ENCODE measurements around the gene BBS4.
"Not testable (repeated sequence)": the region's sequence is repeated elsewhere in the genome, so short reads cannot be mapped to it uniquely, and the experiment has no call there.

BBS4 gene

DNA sequence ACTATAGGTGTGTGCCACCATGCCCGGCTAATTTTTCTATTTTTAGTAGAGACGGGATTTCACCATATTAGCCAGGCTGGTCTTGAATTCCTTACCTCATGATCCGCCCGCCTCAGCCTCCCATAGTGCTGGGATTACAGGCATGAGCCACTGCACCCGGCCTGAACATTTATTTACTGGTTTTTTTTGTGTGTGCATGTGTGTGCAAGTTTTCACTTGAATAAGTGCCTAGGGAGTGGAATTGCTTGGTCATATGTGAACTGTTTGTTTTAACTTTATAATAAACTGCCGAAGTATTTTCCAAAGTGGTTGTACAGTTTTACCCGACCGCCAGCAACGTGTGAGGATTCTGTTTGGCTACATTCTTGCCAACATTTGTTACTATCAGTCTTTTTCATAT, 14.1 kb downstream of the BBS4 start:
- no peak for DNase-seq (ENCODE audit: low read depth)

DNA sequence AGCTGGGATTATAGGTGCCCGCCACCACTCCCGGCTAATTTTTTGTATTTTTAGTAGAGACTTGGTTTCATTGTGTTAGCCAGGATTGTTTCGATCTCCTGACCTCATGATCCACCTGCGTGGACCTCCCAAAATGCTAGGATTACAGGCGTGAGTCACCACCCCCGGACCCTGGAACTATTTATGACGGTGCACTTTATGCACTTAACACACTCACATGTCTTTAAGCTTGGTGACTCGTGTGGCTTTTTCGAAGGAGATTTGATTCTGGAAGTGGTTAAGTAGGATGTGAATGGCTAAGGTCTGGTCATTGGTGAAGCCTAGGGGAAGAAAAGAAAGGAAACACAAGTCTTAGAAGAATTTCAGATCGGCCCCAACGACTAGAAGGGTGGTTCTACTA, 20.3 kb downstream of the BBS4 start:
- no peak for DNase-seq (ENCODE audit: low read depth)

DNA sequence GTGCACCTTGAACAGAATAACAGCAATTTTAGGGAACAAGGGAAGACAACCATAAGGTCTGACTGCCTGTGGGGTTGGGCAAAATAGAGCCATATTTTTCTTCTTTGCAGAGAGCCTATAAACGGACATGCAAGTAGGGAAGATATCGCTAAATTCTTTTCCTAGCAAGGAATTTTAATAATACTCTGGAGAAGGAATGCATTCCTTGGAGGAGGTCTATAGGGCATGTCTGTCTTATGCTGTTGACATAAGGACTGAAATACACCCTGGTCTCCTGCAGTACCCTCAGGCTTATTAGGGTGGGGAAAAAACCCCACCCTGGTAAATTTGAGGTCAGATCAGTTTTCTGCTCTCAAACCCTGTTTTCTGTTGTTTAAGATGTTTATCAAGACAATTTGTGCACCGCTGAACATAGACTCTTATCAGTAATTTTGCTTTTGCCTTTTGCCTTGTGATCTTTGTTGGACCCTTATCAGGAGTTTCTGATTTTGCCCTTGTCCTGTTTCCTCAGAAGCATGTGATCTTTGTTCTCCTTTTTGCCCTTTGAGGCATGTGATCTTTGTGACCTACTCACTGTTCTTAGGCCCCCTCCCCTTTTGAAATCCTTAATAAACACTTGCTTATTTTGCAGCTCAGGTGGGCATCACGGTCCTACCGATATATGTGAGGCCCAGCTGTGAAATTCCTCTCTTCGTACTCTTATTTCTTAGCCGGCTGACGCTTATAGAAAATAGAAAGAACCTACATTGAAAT, 22.7 kb downstream of the BBS4 start:
- DNase-seq (ENCODE audit: low read depth) = not testable (repeated sequence)

DNA sequence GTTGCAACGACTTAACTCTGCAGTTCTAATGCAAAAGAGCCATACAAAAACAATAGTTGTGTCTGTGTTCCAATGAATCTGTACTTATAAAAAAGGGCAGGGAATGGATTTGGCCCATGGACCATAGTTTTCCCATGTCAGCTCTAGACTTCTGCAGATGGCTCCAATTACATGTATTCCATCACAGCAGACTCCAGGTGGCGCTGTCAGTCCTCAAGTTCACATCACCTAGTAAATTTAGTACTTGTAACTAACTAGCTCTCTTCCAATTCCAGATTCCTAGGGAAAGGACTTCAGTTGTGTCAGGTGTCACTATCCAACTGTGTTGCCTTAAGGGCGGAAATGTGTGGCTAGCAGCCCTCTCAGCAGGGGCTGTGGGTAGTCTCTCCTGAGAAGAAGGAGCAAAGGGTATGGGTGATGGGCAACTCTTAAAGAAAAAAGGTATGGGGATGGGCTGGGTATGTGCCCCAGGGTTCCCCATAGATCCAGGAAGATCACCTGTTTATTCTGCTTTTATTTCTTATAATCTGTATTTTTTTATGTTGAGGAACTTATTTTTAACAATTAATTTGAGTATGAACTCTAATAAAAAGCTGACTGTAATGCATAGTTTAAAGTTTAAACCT, 36.2 kb downstream of the BBS4 start:
- peak; percentile 30 for DNase-seq (ENCODE audit: low read depth)

DNA sequence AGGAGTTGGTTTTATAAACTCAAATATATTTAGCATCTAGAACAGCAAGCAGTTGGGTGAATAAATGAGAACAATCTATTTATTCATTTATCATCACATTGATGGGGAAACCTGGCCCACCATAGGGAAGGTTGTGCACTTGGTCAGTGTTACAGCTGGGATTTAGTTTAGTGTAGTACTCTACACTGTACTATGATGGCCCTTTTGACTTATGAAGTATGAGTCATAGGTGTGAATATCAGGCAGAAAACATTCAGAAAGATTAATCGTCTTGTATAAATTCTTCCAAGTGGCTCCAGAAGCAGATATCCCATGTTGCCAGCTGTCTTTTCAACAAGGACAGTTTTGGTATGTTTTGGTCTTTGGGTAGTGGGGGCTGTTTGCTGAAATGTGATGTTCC, 38.0 kb downstream of the BBS4 start:
- DNase-seq (ENCODE audit: low read depth) = no peak

DNA sequence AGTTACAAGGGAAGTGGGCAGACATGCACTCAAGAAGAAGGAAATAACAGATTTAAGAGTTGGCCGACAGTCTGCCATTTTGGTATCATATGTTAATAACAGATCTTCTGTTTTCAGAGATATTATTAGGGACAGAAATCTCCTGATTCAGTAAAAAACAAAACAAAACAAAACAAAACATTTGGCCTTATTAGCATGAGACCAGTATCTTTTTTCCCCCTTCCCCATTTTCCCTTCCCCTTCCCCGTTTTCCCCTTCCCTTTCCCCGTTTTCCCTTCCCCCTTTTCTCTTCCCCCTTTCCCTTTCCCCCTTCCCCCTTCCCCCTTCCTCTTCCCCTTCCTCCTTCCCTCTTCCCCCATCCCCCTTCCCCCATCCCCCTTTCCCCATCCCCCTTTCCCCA, 39.4 kb downstream of the BBS4 start:
- DNase-seq (ENCODE audit: low read depth) = no peak

DNA sequence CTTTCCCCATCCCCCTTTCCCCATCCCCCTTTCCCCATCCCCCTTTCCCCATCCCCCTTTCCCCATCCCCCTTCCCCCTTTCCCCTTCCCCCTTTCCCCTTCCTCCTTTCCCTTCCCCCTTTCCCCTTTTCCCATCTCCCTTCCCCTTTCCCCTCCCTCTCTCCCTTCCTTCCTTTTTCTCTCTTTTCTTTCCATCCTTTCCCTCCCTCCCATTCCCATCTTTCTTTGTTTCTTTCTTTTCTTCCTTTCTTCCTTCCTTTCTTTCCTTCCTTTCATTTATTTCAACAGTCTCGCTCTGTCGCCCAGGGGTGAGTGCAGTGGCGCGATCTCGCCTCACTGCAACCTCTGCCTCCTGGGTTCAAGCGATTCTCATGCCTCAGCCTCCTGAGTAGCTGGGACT, 39.8 kb downstream of the BBS4 start:
- DNase-seq (ENCODE audit: low read depth) = not testable (repeated sequence)

DNA sequence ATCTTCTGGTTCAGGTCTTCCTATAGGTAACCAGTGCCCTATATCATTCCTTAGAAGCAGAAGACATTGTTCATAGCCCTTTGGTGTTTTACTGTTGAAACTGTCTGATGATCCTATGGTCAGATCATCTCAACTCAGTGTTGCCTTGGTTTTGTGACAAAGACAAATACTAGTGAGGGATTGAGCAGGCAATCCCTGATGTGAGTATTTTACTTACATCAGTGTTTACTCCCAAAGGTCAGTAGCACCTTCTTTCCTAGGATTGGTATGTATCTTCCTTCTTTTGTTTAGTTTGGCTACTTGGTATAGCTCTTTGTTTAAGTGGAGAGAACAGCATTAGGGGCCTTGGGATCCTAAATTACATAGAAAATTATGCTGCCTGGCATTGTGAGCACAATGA, 41.1 kb downstream of the BBS4 start:
- no peak for DNase-seq (ENCODE audit: low read depth)

DNA sequence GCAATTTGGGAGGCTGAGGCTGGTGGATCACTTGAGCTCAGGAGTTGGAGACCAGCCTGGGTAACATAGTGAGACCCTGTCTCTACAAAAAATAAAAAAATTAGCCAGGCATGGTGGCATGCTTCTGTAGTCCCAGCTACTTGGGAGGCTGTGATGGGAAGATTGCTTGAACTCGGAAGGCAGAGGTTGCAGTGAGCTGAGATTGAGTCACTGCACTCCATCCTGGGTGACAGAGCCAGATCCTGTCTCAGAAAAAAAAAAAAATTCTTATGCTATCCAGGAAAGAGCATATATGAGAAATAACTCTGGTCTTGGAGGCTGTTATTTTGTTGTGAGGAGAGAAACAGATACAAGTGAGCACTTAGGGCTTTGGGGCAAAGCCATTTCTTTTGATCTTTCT, 42.2 kb downstream of the BBS4 start:
- not testable (repeated sequence) for DNase-seq (ENCODE audit: low read depth)

DNA sequence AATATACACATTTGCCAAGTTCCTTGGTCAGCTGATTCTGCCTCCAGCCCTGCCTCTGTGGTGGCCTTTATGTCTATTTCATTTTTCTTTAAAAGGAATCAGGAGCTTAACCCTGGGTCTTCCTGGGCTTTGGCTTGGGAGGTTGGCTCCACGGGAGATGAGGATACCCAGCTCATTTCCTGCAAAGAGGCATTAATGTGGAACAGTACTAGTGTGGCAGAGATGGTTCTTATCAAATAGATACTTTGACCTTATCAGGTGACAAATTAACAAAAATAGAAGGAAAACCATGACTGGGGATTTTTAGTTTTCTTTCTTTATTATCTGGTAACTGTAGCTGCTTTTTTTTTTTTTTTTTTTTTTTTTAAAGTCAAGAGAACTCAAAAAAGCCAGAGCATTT, 42.8 kb downstream of the BBS4 start:
- DNase-seq (ENCODE audit: low read depth) = no peak

DNA sequence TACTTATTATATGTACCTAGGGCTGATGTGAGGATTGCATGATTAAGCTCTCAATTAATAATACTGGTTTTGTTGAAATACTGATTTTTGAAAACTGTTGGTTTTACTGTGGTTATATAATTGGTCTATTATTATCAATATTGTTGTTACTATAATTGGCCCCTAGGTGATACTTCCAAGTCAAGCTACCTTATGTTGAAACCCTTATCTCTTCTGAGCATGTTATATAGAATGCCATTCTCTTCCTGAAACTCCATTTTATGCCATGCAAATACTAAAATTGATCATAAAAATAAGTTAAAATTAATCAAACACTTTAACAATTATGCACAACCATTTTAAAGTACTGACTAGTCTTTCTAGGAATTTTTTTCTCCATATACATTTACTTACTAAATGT, 46.1 kb downstream of the BBS4 start:
- DNase-seq (ENCODE audit: low read depth) = no peak

DNA sequence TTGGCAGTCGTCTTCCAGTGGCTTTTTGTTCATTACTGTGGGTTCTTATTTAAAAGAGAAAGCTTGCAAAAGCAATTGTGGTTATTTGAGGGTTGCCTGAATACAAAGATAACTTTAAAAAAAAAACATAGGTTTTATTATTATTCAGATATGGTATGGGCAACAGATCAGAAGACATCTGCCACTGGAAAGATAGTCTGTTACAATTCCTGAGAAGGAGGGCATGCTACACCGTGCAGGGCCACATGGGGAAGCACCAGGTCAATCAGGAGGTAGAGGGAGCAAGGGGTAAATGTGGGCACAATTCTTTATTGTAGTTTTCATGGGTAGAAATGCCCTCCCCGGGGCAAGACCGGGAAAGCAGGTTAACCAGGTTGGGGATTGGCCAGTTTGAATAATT, 46.5 kb downstream of the BBS4 start:
- DNase-seq (ENCODE audit: low read depth) = no peak

DNA sequence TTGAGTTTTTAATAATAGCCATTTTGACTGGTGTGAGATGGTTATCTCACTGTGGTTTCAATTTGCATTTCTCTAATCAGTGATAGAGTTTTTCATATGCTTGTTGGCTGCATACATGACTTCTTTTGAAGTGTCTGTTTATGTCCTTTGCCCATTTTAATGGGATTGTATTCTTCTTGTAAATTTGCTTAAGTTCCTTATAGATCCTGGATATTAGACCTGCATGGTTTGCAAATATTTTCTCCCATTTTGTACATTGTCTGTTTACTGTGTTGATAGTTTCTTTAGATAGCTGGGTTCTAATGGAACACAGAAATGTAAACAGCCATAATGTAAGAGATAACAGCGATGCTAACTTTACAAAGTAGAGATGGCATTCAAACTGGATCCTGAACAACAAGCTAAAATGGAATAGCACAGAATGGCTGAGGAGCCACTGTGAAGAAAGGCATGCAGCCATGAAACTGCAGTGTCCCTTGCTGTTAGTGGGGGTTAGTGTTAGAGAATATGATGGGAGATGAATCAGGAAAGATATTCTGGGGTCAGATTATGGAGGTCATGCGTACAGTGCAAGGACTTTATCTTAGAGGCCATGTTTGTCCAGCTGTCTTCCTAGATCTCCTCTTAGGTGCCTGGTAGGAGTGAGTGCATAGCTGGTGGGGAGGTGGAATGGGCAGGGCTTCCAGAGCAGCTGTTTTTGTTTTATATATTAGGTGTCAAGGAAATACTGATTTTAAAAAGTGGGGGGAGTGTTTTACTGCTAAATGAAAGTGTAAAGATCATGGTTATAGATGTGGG, 48.1 kb downstream of the BBS4 start:
- no peak for DNase-seq (ENCODE audit: low read depth)

DNA sequence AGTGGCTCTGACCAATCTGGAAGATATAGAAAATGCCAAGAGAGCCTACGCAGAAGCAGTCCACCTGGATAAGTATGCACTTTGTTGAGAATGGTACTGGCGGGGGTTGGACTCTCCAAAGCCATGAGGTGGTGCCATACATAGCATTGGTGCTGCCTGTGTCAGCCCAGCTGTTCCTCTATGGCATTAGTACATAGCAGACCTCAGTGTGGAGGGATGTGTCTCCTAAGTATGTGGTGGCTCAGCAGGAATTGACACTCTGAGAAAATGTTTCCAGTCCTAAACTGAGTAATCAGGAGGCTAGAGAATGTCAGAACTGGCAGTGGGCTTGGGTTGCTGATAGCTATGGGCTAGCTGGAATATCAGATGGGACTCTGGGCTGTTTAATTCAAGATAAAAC, 49.1 kb downstream of the BBS4 start:
- DNase-seq (ENCODE audit: low read depth) = no peak

DNA sequence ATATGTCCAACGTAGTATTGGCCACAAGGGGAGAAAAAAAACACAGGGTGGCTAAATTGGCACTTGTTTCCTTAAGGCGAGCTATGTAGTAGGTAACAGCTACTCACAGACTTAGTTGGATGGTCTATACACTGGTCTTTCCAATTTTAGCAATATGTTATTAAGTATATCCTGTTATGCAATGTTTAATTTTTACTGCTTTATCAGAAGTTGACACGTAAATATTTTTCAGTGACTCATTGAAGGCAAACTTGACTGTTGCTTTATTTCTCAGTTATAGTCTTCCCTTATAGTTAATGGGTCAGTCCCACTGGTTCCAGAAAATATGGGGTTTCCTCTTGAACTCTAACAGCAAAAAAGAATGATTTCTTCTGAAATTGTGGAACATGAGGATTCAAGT, 51.1 kb downstream of the BBS4 start:
- no peak for DNase-seq (ENCODE audit: low read depth)

DNA sequence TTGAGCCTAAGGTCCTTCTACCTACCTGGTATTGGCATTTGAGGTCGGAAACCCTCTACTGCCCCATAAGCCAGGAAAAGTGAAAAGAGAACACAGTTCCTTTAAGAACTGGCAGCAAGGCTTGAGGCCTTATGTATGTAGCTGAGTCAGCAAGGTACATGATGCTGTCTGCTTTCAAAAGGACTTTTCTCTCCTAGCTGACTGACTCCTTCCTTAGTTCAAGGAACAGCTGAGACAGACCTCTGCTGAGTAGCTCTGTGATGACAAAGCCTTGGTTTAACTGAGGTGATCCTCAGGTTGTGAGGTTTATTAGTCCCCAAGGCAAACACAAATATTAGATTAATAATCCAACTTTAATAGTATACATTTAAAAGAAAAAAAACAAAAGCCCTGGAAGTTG, 51.7 kb downstream of the BBS4 start:
- no peak for DNase-seq (ENCODE audit: low read depth)

DNA sequence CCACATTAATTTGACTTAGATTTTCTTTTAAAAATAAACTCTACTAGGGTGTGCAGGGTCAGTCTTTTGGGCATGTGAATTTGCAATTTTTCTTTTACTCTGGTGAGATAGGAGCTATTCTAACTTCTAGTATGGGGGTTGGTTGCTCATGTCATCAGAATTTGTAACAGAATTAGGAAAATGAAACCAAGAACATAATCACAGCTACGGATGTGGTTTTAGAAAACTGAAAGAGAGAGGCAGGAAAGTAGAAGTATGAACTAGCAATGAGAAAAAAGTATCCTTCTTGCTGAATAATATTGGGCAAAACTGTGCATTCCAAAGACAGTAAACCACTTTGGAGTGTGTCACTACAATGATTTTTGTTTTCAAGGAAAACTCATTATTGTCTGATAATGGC, 54.2 kb downstream of the BBS4 start:
- DNase-seq (ENCODE audit: low read depth) = no peak

DNA sequence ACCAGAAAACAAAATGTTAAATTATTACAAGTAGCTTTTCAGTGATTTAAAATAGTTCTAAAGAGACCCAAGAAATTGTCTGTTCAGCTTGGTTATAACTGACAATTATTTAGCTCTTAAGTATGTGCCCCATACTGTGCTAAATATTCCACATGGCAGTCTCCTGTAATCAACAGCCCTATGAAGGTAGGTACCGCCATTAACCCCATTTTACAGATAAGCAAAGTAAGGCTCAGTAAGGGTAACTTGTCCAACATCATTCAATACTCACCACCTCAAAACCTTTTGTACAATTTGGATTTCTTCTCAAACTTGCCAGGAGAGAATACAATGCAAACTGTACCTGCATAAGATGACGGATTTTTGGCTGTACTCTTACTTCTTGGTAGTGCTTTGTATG, 63.7 kb downstream of the BBS4 start:
- no peak for DNase-seq (ENCODE audit: low read depth)

DNA sequence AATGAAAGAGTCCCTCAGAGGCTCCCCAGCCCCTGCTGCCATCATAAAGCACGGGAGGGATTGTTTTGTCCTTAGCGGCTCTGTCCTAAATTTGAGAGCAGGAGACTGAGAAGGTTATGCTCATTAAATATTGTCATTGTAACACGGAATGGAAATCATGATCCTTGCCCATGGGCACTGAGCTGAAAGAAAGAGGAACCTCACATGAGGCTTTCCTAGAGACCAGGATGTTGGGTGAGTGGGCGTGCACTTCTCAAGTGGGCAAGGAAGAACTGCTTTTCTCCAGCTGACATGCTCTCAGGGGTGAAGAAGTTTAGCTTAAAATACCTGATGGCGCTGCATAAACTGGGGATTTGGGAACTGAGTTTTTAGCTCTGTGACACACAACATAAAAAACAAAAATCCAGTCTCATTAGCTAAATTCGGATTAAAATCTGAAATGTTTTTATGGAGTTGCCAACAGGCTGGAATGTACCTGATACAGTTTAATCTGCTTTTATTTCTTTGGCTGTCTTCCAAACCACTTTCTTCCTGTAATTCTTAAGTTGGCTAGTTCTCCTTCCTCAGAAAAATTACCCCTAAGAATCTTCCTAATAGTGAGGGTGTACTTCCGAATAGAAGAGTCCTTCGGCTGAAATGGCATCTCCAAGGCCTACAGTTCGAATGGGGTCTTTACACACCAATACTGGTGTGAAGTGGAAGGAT, 65.9 kb downstream of the BBS4 start:
- no peak for DNase-seq (ENCODE audit: low read depth)

DNA sequence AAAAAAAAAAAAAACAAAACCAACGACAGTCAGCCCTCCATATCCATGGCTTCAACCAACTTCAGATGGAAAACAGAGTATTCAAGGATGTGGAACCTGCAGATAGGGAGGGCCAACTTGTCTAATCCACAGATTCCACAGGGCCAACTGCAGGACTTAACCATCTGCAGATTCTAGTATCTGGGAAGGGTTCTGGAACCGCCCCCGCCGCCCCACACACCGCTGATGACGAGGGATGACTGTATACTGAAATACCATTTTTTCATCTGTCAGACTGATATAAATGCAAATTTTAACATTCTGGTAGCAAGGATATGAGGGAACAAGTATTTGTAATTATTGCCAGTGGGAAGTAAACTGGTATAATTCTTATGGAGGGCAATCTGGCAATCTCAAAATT, 68.1 kb downstream of the BBS4 start:
- no peak for DNase-seq (ENCODE audit: low read depth)

DNA sequence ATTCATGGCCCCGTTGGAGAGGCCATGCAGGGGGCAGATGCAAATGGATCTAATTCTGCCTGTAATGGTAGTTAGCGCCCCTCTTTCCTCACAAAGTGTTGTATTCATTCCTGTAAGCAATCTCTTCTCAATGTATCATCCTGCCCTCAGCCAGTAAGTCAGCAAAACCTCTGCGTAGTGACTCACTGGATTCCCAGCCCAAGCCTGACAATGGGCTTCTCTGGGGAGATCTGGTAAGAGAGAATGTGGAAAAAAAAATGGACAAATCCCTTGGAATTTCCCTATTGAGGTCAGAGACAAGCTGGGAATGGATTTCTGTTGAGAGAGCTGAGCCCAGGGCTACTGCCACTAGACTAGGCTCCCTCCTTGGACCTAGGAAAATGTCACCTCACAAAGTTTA, 72.2 kb downstream of the BBS4 start:
- no peak for DNase-seq (ENCODE audit: low read depth)

DNA sequence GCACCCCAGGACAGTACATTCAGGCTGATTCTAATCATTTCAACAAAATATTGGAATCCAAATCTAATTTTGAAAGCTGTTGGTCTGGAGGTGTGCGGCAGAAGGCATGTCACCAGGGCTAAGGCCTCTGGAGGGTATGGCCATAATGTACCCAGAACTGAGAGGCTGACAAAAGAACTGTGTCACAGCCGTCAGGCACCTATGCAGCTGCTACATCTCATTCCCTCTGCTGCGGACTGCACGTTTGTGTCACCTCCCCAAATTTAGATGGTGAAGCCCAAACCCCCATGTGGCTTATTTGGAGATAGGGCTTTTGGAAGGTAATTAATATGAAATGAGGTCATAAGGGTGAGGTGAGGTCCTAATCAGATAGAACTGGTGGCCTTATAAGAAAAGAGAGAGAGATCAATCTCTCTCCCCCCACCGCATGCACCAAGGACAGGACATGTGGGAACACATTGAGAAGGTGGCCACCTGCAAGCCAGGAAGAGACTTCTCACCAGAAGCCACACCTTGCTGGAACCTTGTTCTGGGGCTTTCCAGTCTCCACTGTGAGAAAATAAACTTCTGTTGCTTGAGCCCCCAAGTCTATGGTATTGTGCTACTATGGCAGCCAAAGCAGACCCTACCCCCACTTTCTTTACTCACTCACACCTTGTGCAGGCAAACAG, 74.7 kb downstream of the BBS4 start:
- no peak for DNase-seq (ENCODE audit: low read depth)
